GM19193 (cell line): ENCODE data around the gene TAF4B.
A peak's percentile ranks its signal among the peaks of the same experiment; 100 is the strongest.

Experiments
- POLR2A ChIP-seq: IDR thresholded peaks from 4 replicates; pipeline ENCODE4 v1.6.1; 2011; ENCODE audit not compliant: insufficient read depth, insufficient read length; ENCODE audit errors: extremely low read depth

The TAF4B gene

GRCh38 chr18:26226229-26227050, at the start of gene TAF4B:
Gene TAF4B, plus strand, starts transcription at chr18:26226445. Its CDS starts 489 bp downstream, at chr18:26226934.
- TF ChIP-seq POLR2A = peak; percentile 94

- TF ChIP-seq POLR2A = no peak
Observed at GRCh38 chr18:26181343-26181826, 44.9 kb upstream of the TAF4B start.

GRCh38 chr18:26183395-26184112, 42.7 kb upstream of the TAF4B start:
- TF ChIP-seq POLR2A = no peak

- no peak for TF ChIP-seq POLR2A
Observed at GRCh38 chr18:26185267-26185666, 41.0 kb upstream of the TAF4B start.

GRCh38 chr18:26190506-26190905, 35.7 kb upstream of the TAF4B start:
- peak; percentile 39 for TF ChIP-seq POLR2A

GRCh38 chr18:26192233-26192632, 34.0 kb upstream of the TAF4B start:
- no peak for TF ChIP-seq POLR2A

GRCh38 chr18:26196605-26197004, 29.6 kb upstream of the TAF4B start:
- TF ChIP-seq POLR2A = no peak

- TF ChIP-seq POLR2A = no peak
Observed at GRCh38 chr18:26205318-26205717, 20.9 kb upstream of the TAF4B start.

GRCh38 chr18:26206488-26206887, 19.8 kb upstream of the TAF4B start:
- no peak for TF ChIP-seq POLR2A

- TF ChIP-seq POLR2A = no peak
Observed at GRCh38 chr18:26207937-26208336, 18.3 kb upstream of the TAF4B start.

- TF ChIP-seq POLR2A = no peak
Observed at GRCh38 chr18:26208977-26209376, 17.3 kb upstream of the TAF4B start.

- no peak for TF ChIP-seq POLR2A
Observed at GRCh38 chr18:26210147-26210546, 16.1 kb upstream of the TAF4B start.

- TF ChIP-seq POLR2A = peak; percentile 43
Observed at GRCh38 chr18:26215247-26215970, 10.8 kb upstream of the TAF4B start.

GRCh38 chr18:26225022-26225693, 1.1 kb upstream of the TAF4B start:
- no peak for TF ChIP-seq POLR2A

- TF ChIP-seq POLR2A = no peak
Observed at GRCh38 chr18:26225915-26226228, 373 bp upstream of the TAF4B start.
